Mucosa of stomach (tissue), 1 donor: ENCODE results near the gene SEMA5A.
"Not testable (repeated sequence)": the region's sequence is repeated elsewhere in the genome, so short reads cannot be mapped to it uniquely, and the experiment has no call there.

ENCODE experiments used
- H3K27me3 ChIP-seq: one replicate; pipeline ENCODE4 v1.7.0; 2013; ENCODE audit warnings: mild to moderate bottlenecking, low read length; ENCODE audit not compliant: control insufficient read depth, insufficient read depth
- H3K36me3 ChIP-seq: one replicate; pipeline ENCODE4 v1.7.0; 2013; ENCODE audit warnings: low read length; ENCODE audit not compliant: control insufficient read depth, insufficient read depth
- H3K4me1 ChIP-seq: one replicate; pipeline ENCODE4 v1.7.0; 2013; ENCODE audit warnings: mild to moderate bottlenecking, low read length; ENCODE audit not compliant: control insufficient read depth, insufficient read depth
- H3K4me3 ChIP-seq: one replicate; pipeline ENCODE4 v1.7.0; 2013; ENCODE audit warnings: low read length
- H3K9ac ChIP-seq: one replicate; pipeline ENCODE4 v1.7.0; 2013; ENCODE audit warnings: mild to moderate bottlenecking, low read length, moderate library complexity
- H3K9me3 ChIP-seq: one replicate; pipeline ENCODE4 v1.7.0; 2013; ENCODE audit warnings: mild to moderate bottlenecking, low read length, moderate library complexity; ENCODE audit not compliant: control insufficient read depth
- donor health status: Pancreatic carcinoma.

SEMA5A gene

GRCh38 chr5:9421884-9422283 lies 124.0 kb downstream of the SEMA5A start:
- no peaks in the 10 kb centered on the region for H3K36me3 ChIP-seq
- H3K4me3 ChIP-seq: no peak overlapping the region
- no peaks in the 10 kb centered on the region for H3K9me3 ChIP-seq
- no peaks in the 10 kb centered on the region for H3K27me3 ChIP-seq
- H3K4me1 ChIP-seq: no peaks in the 10 kb centered on the region
- no peak overlapping the region for H3K9ac ChIP-seq

DNA sequence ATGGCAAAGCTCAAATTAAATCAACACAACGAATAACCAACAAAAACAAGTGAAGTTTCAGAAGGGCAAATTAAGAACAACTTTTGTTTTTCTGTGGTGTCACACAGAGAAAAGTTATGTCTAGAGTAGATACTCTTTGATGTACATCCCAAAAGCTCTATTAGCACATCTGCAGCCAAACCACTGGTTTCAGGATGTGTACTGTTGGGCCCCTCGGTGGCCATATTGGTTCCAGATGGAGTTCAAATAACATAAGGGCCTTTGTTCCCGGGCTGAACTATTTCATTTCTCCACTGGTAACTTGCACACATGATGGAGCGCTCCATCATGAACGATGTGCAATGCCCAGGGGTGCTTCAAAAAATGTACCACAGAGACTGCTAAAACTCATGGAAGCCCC lies 126.1 kb downstream of the SEMA5A start:
- no peaks in the 10 kb centered on the region for H3K4me1 ChIP-seq

DNA sequence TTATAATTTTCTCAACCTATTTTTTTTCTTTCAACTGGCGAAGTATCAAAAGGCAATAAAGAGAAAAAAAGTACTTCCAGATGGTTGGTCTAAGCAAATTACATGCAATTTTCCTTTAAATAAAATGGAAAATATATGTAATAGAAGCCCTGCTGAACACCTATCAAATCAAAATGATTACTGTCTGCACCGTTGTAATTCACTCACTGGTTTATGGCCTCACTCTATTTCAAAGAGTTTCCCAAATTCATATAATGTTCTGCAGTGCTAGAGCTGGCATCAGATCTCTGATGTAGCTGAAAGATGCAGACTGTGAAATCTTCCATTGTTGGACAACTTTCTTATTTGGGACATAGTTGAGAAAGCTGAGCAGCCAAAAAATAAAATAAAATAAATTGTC lies 130.3 kb downstream of the SEMA5A start:
- Histone ChIP-seq H3K27me3 (no peaks in the 10 kb centered on the region), H3K4me1 (no peaks in the 10 kb centered on the region), H3K9ac (no peak overlapping the region), H3K9me3 (no peaks in the 10 kb centered on the region), H3K36me3 (no peaks in the 10 kb centered on the region), H3K4me3 (no peak overlapping the region)

More for the DNA sequence above, 126.1 kb downstream of the SEMA5A start:
- no peak overlapping the region for H3K4me3 ChIP-seq
- no peaks in the 10 kb centered on the region for H3K36me3 ChIP-seq
- H3K9ac ChIP-seq: no peak overlapping the region
- no peaks in the 10 kb centered on the region for H3K9me3 ChIP-seq
- H3K27me3 ChIP-seq: no peaks in the 10 kb centered on the region

- Histone ChIP-seq H3K9me3 (no peaks in the 10 kb centered on the region), H3K36me3 (no peaks in the 10 kb centered on the region), H3K27me3 (no peaks in the 10 kb centered on the region), H3K4me3 (no peak overlapping the region), H3K4me1 (no peaks in the 10 kb centered on the region), H3K9ac (no peak overlapping the region)
Observed at GRCh38 chr5:9415091-9415490, 130.8 kb downstream of the SEMA5A start.

DNA sequence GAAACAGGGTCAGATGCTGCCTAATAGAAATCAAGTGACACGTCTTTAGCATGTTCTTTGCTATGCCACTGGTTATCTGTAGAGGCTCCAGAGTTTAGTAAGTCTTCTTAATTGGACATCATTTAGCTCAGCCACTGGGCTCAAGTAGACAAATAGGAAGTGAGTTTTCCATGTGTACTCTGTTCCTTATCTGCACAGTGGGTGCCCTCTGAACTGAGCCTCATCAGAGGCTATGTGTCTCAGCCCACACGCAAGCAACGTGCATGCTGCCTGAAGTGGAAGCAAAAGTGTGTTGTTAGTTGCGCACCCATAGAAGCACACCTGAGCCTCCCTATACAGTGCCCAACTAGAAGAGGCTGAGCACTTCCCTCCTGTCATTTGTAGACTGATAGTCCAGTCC lies 134.7 kb downstream of the SEMA5A start:
- no peaks in the 10 kb centered on the region for H3K36me3 ChIP-seq

GRCh38 chr5:9409413-9409960 lies 136.4 kb downstream of the SEMA5A start:
- Histone ChIP-seq H3K27me3 (no peaks in the 10 kb centered on the region), H3K4me1 (no peaks in the 10 kb centered on the region), H3K9me3 (no peaks in the 10 kb centered on the region), H3K9ac (no peak overlapping the region), H3K4me3 (no peak overlapping the region), H3K36me3 (no peaks in the 10 kb centered on the region)

More for the DNA sequence above, 134.7 kb downstream of the SEMA5A start:
- H3K9ac ChIP-seq: no peak overlapping the region
- H3K9me3 ChIP-seq: no peaks in the 10 kb centered on the region
- no peaks in the 10 kb centered on the region for H3K27me3 ChIP-seq
- no peaks in the 10 kb centered on the region for H3K4me1 ChIP-seq
- no peak overlapping the region for H3K4me3 ChIP-seq

DNA sequence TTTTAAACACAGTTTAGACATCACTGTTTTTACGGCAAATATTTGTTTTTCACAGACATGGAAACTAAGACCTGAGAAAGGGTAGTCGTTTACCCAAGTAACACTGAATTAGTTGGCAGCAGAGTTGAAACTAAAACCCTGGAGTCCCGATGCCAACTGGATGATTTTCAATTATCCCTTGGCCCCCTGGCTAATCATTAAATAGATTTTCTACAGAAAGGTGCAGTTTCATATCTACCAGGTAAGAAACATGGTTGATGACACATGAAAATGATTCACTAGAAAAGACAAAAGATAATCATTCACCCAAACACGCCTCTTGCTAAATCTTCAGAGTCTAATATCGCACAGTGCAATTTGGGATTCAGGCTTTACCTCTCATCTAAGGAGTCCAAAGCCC lies 136.9 kb downstream of the SEMA5A start:
- Histone ChIP-seq H3K9ac (no peak overlapping the region), H3K36me3 (no peaks in the 10 kb centered on the region), H3K4me3 (no peak overlapping the region), H3K9me3 (no peaks in the 10 kb centered on the region), H3K4me1 (no peaks in the 10 kb centered on the region), H3K27me3 (no peaks in the 10 kb centered on the region)

- Histone ChIP-seq H3K27me3 (no peaks in the 10 kb centered on the region), H3K4me1 (no peaks in the 10 kb centered on the region), H3K9me3 (no peaks in the 10 kb centered on the region), H3K9ac (no peak overlapping the region), H3K4me3 (no peak overlapping the region), H3K36me3 (no peaks in the 10 kb centered on the region)
Observed at GRCh38 chr5:9405196-9405754, 140.6 kb downstream of the SEMA5A start.

DNA sequence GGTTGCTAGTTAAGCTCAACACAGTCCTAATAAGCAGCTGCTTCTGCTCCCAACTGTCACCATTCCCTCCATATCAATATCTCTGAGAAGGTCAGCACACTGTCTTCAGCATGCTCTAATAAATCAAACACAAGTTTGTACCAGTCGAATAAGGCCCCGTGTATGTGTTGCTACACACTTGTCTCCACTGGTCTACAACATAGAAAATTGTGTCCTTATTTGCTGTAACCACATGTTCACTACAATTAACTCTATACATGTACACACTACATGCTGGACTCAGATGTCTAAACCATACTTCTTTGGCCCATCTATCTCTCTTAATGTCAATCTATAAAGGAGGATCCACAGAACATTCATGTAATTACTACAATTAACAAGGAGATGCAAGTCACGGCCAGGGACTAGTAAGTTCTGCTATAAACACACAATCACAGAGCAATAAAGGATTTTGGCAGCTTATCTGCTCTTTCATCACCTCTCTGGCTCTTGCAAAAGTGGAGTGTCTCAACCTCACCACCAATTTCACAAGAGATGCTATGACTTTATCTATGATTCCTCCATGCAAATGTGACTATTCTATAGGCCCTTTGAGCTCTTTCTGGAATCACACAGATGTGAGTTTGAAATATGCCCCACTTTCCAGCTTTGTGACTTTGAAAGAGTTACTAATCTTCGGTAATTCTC lies 143.9 kb downstream of the SEMA5A start:
- H3K36me3 ChIP-seq: no peaks in the 10 kb centered on the region
- no peaks in the 10 kb centered on the region for H3K9me3 ChIP-seq
- no peak overlapping the region for H3K9ac ChIP-seq
- no peaks in the 10 kb centered on the region for H3K27me3 ChIP-seq
- H3K4me3 ChIP-seq: no peak overlapping the region
- no peaks in the 10 kb centered on the region for H3K4me1 ChIP-seq

GRCh38 chr5:9399783-9400182 lies 146.1 kb downstream of the SEMA5A start:
- not testable (repeated sequence) for H3K27me3 ChIP-seq, H3K4me1 ChIP-seq, H3K9me3 ChIP-seq, H3K36me3 ChIP-seq, H3K4me3 ChIP-seq, H3K9ac ChIP-seq

GRCh38 chr5:9399094-9399493 lies 146.8 kb downstream of the SEMA5A start:
- Histone ChIP-seq H3K9me3 (no peaks in the 10 kb centered on the region), H3K27me3 (no peaks in the 10 kb centered on the region), H3K4me3 (no peak overlapping the region), H3K9ac (no peak overlapping the region), H3K4me1 (no peaks in the 10 kb centered on the region), H3K36me3 (no peaks in the 10 kb centered on the region)

- Histone ChIP-seq H3K4me1 (no peaks in the 10 kb centered on the region), H3K27me3 (no peaks in the 10 kb centered on the region), H3K9me3 (no peaks in the 10 kb centered on the region), H3K9ac (no peak overlapping the region), H3K36me3 (no peaks in the 10 kb centered on the region), H3K4me3 (no peak overlapping the region)
Observed at GRCh38 chr5:9398227-9398626, 147.6 kb downstream of the SEMA5A start.
